Right lobe of liver (tissue), 6 donors: ENCODE measurements around the gene KATNAL1. TPM values are rescaled to one million over a fixed set of nuclear protein-coding genes. Genes with fewer than 3 reads are reported as not detected.

Experiments used
- ATAC-seq, 4 donors: fragments of 200-7000 bp; cut with Tn5 transposase; one replicate each; pipeline ENCODE4 v1.9.1; 2020; ENCODE audit warnings: mild to moderate bottlenecking in 4 of 4, moderate library complexity in 4 of 4
- DNase-seq, 3 donors: peaks; one replicate each; pipeline ENCODE4 v3.0.0-alpha.2; 2020
- H3K27ac ChIP-seq, 3 donors: fragments of 200-600 bp; one replicate each; pipeline ENCODE4 v1.8.0; 2022
- H3K27me3 ChIP-seq, 2 donors: fragments of 200-600 bp; one replicate each; pipeline ENCODE4 v1.8.0; 2022
- H3K36me3 ChIP-seq, 4 donors: fragments of 200-600 bp; sonication (generic) in 1 of 4; one replicate each; pipeline versions ENCODE4 v1.5.1 to v1.8.0; 2017 to 2022; ENCODE audit warnings: control low read depth in 1 of 4
- H3K4me1 ChIP-seq, 4 donors: fragments of 200-600 bp; sonication (generic) in 1 of 4; one replicate each; pipeline versions ENCODE4 v1.5.1 to v1.8.0; 2017 to 2022; ENCODE audit warnings: control low read depth in 1 of 4
- H3K4me3 ChIP-seq, 3 donors: fragments of 200-600 bp; one replicate each; pipeline ENCODE4 v1.8.0; 2022
- H3K9me3 ChIP-seq, 4 donors: fragments of 200-600 bp; sonication (generic) in 1 of 4; one replicate each; pipeline versions ENCODE4 v1.5.1 to v1.8.0; 2017 to 2022; ENCODE audit warnings: control low read depth in 1 of 4
- POLR2A ChIP-seq: fragments of 450-650 bp; IDR thresholded peaks from one replicate; pipeline ENCODE4 v1.6.1; 2017; ENCODE audit warnings: antibody characterized with exemption, mild to moderate bottlenecking
- WGBS: methylation state at CpG from one replicate; pipeline ENCODE4 v1.1.6; 2018; ENCODE audit warnings: low coverage, low lambda C conversion rate; ENCODE audit not compliant: insufficient coverage; ENCODE audit errors: missing lambda C conversion rate; 5-methylcytosine and 5-hydroxymethylcytosine counted together
- intact Hi-C, 2 donors: fragments of 100-400 bp; cut with DNase I; formaldehyde crosslinking; loops; one replicate each; pipeline versions ENCODE4 v1.11.2 to v1.14.1; 2022
- total RNA-seq, 6 experiments: library from RNA; depleted of rRNA in 2 of 6; stranded (reverse); fragments of >200 nt in 2 of 6; fragmentation: NEBNext Ultra II Directional in 3 of 6; extraction: Animal tissue kit (Norgen Biotek cat#: 25700) in 3 of 6; gene quantifications; one replicate each; pipeline versions ENCODE4 v1.1.0 to v1.2.4, GENCODE V29; 2016 to 2023
- TF ChIP-seq, protein P1 (sequence below), 4 donors: fragments of 200-600 bp in 3 of 4; fragments of 450-650 bp in 1 of 4; IDR thresholded peaks; one replicate each; pipeline versions ENCODE4 v1.5.1 to v1.8.0; 2016 to 2022; ENCODE audit warnings: antibody characterized with exemption in 4 of 4, mild to moderate bottlenecking in 2 of 4
- donor health status: DM: no; HTN: yes; CAD: no.
- donor health status: DM: no; HTN: no; CAD: no.
- donor health status: DM: no; HTN: no; CAD: no.
- donor health status: DM: no; HTN: yes; CAD: no.
- donor health status: DM: no; HTN: yes; CAD: no.

The KATNAL1 gene
- total RNA-seq, 6 experiments from 2014 or later, result 6.3 to 10.0 (median 9.3) TPM

DNA sequence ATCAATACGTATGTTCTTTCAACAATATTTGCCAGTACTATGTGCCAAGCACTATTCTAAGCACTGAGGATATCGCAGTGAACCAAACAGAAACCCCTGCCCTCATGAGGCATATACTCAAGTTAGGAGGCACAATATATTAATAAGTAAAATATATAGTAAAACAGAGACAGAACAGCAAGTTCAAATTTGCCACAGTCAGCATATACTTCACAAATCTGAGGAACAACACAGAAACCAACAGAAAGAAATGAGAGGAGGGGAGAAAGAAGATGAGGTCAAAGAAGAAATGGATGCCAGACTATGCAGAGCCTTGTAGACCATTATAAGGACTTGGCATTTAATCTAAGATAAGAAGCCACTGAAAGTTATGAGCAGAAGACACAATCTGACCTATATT, 59.9 kb downstream of the KATNAL1 start:
- intact Hi-C loops, result no loop called here
- Histone ChIP-seq H3K36me3 (no peaks in the 10 kb centered on the region), H3K4me3 (no peak overlapping the region), H3K4me1 (no peaks in the 10 kb centered on the region), H3K27me3 (no peaks in the 10 kb centered on the region), H3K9me3 (no peaks in the 10 kb centered on the region), H3K27ac (no peak overlapping the region)
- TF ChIP-seq, protein P1, sequence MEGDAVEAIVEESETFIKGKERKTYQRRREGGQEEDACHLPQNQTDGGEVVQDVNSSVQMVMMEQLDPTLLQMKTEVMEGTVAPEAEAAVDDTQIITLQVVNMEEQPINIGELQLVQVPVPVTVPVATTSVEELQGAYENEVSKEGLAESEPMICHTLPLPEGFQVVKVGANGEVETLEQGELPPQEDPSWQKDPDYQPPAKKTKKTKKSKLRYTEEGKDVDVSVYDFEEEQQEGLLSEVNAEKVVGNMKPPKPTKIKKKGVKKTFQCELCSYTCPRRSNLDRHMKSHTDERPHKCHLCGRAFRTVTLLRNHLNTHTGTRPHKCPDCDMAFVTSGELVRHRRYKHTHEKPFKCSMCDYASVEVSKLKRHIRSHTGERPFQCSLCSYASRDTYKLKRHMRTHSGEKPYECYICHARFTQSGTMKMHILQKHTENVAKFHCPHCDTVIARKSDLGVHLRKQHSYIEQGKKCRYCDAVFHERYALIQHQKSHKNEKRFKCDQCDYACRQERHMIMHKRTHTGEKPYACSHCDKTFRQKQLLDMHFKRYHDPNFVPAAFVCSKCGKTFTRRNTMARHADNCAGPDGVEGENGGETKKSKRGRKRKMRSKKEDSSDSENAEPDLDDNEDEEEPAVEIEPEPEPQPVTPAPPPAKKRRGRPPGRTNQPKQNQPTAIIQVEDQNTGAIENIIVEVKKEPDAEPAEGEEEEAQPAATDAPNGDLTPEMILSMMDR (IDR thresholded peaks at IDR 0.05), result no peak
- TF ChIP-seq POLR2A, result no peak
- WGBS, result 100% methylated on average over 2 of the region's 2 CpGs
- DNase-seq (no peak), ATAC-seq (no peak)

DNA sequence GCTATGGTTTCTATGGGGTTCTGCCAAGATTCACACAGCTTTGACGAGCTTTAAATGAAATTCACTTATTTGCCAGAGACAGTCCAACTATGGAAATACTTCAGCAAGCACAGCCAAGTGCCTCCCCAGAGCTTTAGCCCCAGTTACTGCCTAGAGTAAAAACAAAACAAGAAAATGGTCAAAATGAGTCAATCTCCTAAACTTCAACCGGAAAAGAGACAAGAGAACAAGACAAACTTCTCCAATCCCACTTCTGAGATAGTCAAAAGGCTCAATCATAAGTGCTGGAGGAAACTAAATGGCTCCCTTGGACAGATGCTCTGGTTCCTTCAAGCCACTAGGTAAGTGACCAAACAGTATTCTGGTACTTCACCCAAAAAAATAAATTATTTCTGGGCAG, 65.8 kb downstream of the KATNAL1 start:
- H3K4me1 ChIP-seq, result no peaks in the 10 kb centered on the region
- H3K27ac ChIP-seq, result no peak overlapping the region
- no peaks in the 10 kb centered on the region for H3K27me3 ChIP-seq
- ATAC-seq (no peak), DNase-seq (no peak)
- intact Hi-C loops, result loop anchor here in 1 of 2 donors (5.0 kb wide), 1 partner anchor 114 kb away; no protein-coding TSS in a partner anchor
- no peaks in the 10 kb centered on the region for H3K9me3 ChIP-seq
- 73% methylated on average over 2 of the region's 2 CpGs for WGBS
- no peaks in the 10 kb centered on the region for H3K36me3 ChIP-seq
- TF ChIP-seq POLR2A, result no peak
- TF ChIP-seq, protein P1 (IDR thresholded peaks at IDR 0.05), result no peak
- H3K4me3 ChIP-seq, result no peak overlapping the region

DNA sequence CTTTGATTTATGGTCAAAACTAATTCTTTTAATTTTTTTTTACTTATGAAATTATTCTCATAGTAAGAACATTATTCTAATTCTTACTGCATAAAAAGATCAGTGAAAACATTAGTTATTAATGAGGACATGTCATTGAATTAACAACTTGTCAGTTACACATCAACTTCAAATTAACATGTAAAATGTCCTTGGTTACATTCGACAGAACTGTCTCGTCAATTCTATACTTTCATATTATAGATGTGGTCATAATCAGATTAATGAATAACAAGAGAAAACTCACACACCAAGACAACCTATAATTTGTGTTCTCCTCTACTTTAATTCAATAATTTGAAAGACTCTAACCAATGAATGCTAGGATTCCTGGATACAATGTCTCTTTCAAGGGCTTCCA, 66.7 kb downstream of the KATNAL1 start:
- WGBS, result 90% methylated on average over 2 of the region's 2 CpGs
- H3K36me3 ChIP-seq, result no peaks in the 10 kb centered on the region
- H3K27ac ChIP-seq, result no peak overlapping the region
- no peak for ATAC-seq
- no peaks in the 10 kb centered on the region for H3K27me3 ChIP-seq
- no peaks in the 10 kb centered on the region for H3K9me3 ChIP-seq
- no peak overlapping the region for H3K4me3 ChIP-seq
- DNase-seq, result no peak
- intact Hi-C loops, result loop anchor here in 1 of 2 donors (5.0 kb wide), 1 partner anchor 113 kb away; no protein-coding TSS in a partner anchor
- TF ChIP-seq, protein P1 (IDR thresholded peaks at IDR 0.05), result no peak
- TF ChIP-seq POLR2A, result no peak
- no peaks in the 10 kb centered on the region for H3K4me1 ChIP-seq

DNA sequence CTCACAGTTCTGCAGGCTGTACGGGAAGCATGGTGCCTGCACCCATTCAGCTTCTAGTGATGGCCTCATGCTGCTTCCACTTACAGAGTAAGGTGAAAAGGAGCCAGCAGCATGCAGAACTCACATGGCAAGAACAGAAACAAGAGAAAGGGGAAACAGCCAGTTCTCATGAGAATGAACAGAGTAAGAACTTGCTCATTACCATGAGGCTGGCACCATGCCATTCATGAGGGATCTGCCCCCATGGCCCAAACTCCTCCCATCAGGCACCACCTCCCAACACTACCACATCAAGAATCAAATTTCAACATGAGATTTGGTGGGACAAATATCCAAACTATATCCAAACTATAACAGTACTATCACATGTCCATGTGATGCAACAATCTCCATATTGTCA, 72.1 kb downstream of the KATNAL1 start:
- H3K4me1 ChIP-seq, result no peaks in the 10 kb centered on the region
- no peak for DNase-seq
- H3K27me3 ChIP-seq, result no peaks in the 10 kb centered on the region
- WGBS, result 80% methylated on average over 1 of the region's 1 CpG
- H3K9me3 ChIP-seq, result no peaks in the 10 kb centered on the region
- ATAC-seq, result no peak
- H3K27ac ChIP-seq, result no peak overlapping the region
- intact Hi-C loops, result no loop called here
- H3K36me3 ChIP-seq, result peaks cover 0 to 3% (median 0%) of the 10 kb centered on the region in 4 donors
- TF ChIP-seq, protein P1 (IDR thresholded peaks at IDR 0.05), result no peak
- no peak for TF ChIP-seq POLR2A
- H3K4me3 ChIP-seq, result no peak overlapping the region
